ENCODE results near the gene DLGAP1.
A peak's percentile ranks its signal among the peaks of the same experiment; 100 is the strongest.

The DLGAP1 gene

GRCh38 chr18:3793111-3793510, 662.0 kb downstream of the DLGAP1 start:
- no peak for DNase-seq (ENCODE audit: low read depth)
- no peak overlapping the region for H3K4me3 ChIP-seq (ENCODE audit: low read depth, low read length)
- TF ChIP-seq CTCF (IDR thresholded peaks at IDR 0.05; ENCODE audit: insufficient read depth, low read depth, low read length, missing control alignments), result no peak

- DNase-seq (ENCODE audit: low read depth), result no peak
- TF ChIP-seq CTCF (IDR thresholded peaks at IDR 0.05; ENCODE audit: insufficient read depth, low read depth, low read length, missing control alignments), result no peak
- H3K4me3 ChIP-seq (ENCODE audit: low read depth, low read length), result no peak overlapping the region
Observed at GRCh38 chr18:3792711-3793110, 662.4 kb downstream of the DLGAP1 start.

DNA sequence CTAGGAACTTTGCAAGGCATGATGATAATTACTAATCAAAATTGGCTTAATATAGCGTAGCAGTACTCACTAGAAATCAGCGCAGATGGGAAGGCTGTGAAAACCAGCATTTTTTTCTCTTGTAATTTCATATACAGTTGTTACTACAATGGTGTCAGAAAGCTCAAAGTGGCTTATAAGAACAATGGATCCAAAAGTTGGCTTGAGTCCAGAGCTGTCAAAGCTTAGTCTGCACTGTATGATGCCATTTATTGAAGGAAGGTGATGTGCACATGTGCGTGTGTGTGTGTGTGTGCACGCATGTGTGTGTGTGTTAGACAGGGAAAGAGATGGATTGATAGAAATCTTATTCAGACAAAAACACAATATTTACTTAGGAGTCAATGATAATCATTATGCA, 663.9 kb downstream of the DLGAP1 start:
- H3K4me3 ChIP-seq (ENCODE audit: low read depth, low read length), result no peak overlapping the region
- no peak for DNase-seq (ENCODE audit: low read depth)
- TF ChIP-seq CTCF (IDR thresholded peaks at IDR 0.05; ENCODE audit: insufficient read depth, low read depth, low read length, missing control alignments), result no peak

- H3K4me3 ChIP-seq (ENCODE audit: low read depth, low read length), result no peak overlapping the region
- peak; percentile 10 for DNase-seq (ENCODE audit: low read depth)
- no peak for TF ChIP-seq CTCF (IDR thresholded peaks at IDR 0.05; ENCODE audit: insufficient read depth, low read depth, low read length, missing control alignments)
Observed at GRCh38 chr18:3790703-3791102, 664.4 kb downstream of the DLGAP1 start.

DNA sequence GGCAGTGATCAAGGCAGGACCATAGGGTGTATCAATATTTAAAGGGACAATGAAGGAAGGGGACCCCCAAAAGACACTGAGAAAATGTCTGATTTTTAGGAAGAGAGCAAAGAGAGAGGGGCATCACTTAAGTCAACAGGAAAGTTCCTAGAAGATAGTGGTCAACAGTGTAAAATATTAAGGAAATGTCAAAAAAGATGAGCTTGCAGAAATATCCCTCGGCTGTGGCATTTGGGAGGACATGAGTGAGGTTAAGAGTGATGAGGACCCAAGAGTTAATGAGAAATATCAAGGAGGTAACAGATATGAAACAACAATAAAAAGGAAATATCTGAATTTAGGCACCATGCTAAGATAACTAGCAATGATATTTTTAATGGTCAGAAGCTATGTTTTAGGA, 665.6 kb downstream of the DLGAP1 start:
- H3K4me3 ChIP-seq (ENCODE audit: low read depth, low read length), result no peak overlapping the region
- TF ChIP-seq CTCF (IDR thresholded peaks at IDR 0.05; ENCODE audit: insufficient read depth, low read depth, low read length, missing control alignments), result no peak
- DNase-seq (ENCODE audit: low read depth), result no peak

DNA sequence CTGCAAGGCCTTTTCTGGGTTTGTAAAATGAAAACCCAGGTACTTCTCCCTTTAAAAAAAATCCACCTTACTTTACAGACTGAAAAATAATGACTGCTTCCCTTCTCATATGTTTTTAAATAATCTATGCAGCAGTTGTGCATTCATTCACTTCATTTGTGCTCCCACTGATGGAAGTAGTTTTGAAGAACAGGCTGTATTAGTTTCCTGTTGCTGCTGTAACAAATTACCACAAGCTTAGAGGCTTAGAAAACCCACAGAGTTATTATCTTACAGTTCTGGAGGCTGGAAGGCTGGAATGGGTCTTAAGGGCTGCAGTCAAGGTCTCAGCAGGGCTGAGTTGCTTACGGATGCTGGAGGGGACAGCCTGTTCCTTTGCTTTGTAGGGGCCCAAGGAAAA, 670.2 kb downstream of the DLGAP1 start:
- TF ChIP-seq CTCF (IDR thresholded peaks at IDR 0.05; ENCODE audit: insufficient read depth, low read depth, low read length, missing control alignments), result no peak
- DNase-seq (ENCODE audit: low read depth), result no peak
- H3K4me3 ChIP-seq (ENCODE audit: low read depth, low read length), result no peak overlapping the region

DNA sequence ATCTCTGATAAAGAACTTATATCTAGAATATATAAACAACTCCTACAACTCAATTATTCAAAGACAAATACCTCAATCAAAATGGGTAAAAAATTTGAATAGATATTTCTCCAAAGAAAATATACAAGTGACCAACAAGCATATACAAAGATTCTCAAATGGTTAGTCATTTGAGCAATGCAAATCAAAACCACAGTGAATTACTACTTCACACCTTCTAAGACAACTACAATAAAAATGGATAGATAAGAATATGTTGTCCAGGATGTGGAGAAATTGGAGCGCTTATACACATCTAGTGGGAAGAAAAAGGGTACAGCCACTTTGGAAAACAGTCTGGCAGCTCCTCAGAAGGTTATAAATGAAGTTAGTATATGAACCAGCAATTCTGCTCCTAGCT, 672.2 kb downstream of the DLGAP1 start:
- no peak overlapping the region for H3K4me3 ChIP-seq (ENCODE audit: low read depth, low read length)
- no peak for TF ChIP-seq CTCF (IDR thresholded peaks at IDR 0.05; ENCODE audit: insufficient read depth, low read depth, low read length, missing control alignments)
- no peak for DNase-seq (ENCODE audit: low read depth)
